Spinal cord (tissue), 10 donors: ENCODE data around the gene WAC. TPM values are rescaled to one million over a fixed set of nuclear protein-coding genes. Genes with fewer than 3 reads are reported as not detected.

Experiments used
- DNase-seq, 6 donors: peaks; one replicate each; pipeline versions ENCODE4 v3.0.0 to v3.0.0-alpha.2; 2013 to 2015; ENCODE audit warnings: low spot score in 6 of 6, low read depth in 4 of 6
- H3K27ac ChIP-seq: one replicate; pipeline ENCODE4 v1.5.1; 2013; ENCODE audit warnings: low read depth, low read length, control low read depth
- H3K27me3 ChIP-seq: one replicate; pipeline ENCODE4 v1.6.1; 2013; ENCODE audit warnings: low read length; ENCODE audit not compliant: control insufficient read depth, insufficient read depth
- H3K36me3 ChIP-seq: one replicate; pipeline ENCODE4 v1.6.1; 2013; ENCODE audit warnings: low read length; ENCODE audit not compliant: control insufficient read depth, insufficient read depth
- H3K4me1 ChIP-seq: one replicate; pipeline ENCODE4 v1.6.1; 2013; ENCODE audit warnings: low read length; ENCODE audit not compliant: control insufficient read depth, insufficient read depth
- H3K4me3 ChIP-seq: one replicate; pipeline ENCODE4 v1.5.1; 2013; ENCODE audit warnings: low read depth, low read length, control low read depth
- H3K9me3 ChIP-seq: one replicate; pipeline ENCODE4 v1.6.1; 2013; ENCODE audit warnings: low read length; ENCODE audit not compliant: control insufficient read depth, insufficient read depth
- WGBS: methylation state at CpG from one replicate; pipeline ENCODE4 v1.1.5; 2013; ENCODE audit warnings: missing lambda C conversion rate; ENCODE audit not compliant: insufficient coverage; 5-methylcytosine and 5-hydroxymethylcytosine counted together
- polyA plus RNA-seq, 2 donors: library from polyadenylated mRNA; unstranded; fragments of 120-200 nt; gene quantifications; one replicate each; pipeline ENCODE4 v1.2.1, GENCODE V29; 2013; ENCODE audit not compliant: insufficient read length in 2 of 2
- small RNA-seq: library from RNA; depleted of rRNA; stranded (forward); fragments of <200 nt; gene quantifications from one replicate; pipeline ENCODE3, GENCODE V24; 2014; ENCODE audit warnings: low replicate concordance
- total RNA-seq, 2 donors: library from RNA; depleted of rRNA in 1 of 2; stranded (reverse); fragments of 120-200 nt in 1 of 2; fragments of >200 nt in 1 of 2; gene quantifications; one replicate each; pipeline versions ENCODE4 v1.2.3 to v1.2.4, GENCODE V29; 2013 to 2014
- donor health status: healthy.

WAC gene
- total and polyA plus RNA-seq, 4 donors = 91.6 to 127 (median 107) TPM

- WGBS = 2% methylated on average over 55 of the region's 59 CpGs
- H3K27me3 ChIP-seq = peaks cover 56% of the 10 kb centered on the region
- H3K9me3 ChIP-seq = no peaks in the 10 kb centered on the region
- peak overlapping the region; percentile 54 for H3K4me3 ChIP-seq
- DNase-seq = peak in 2 of 6 donors; percentile 57 to 79
- no peaks in the 10 kb centered on the region for H3K36me3 ChIP-seq
- no peak overlapping the region for H3K27ac ChIP-seq
- peaks cover 10% of the 10 kb centered on the region for H3K4me1 ChIP-seq
Measured at GRCh38 chr10:28668363-28669226, 135.7 kb downstream of the WAC start.

GRCh38 chr10:28669227-28670173, 136.6 kb downstream of the WAC start:
- no peak for DNase-seq
- no peak overlapping the region for H3K27ac ChIP-seq
- H3K9me3 ChIP-seq = no peaks in the 10 kb centered on the region
- WGBS = 74% methylated on average over 9 of the region's 21 CpGs
- H3K36me3 ChIP-seq = no peaks in the 10 kb centered on the region
- peak overlapping the region; percentile 54 for H3K4me3 ChIP-seq
- H3K4me1 ChIP-seq = peaks cover 6% of the 10 kb centered on the region
- H3K27me3 ChIP-seq = peaks cover 56% of the 10 kb centered on the region

Small RNAs within 50 kb of the gene (small RNA-seq; reads per million reads assigned to genes)
- gene RNU4ATAC6P (not detected), gene RNU6-1067P (not detected)

Other genes with a start within 250 kb of the WAC start
- gene MPP7, start 230.1 kb upstream of the WAC start, total RNA-seq = 1 to 10 TPM; 3.9 to 8.9 TPM
- gene MPP7, start 230.1 kb upstream of the WAC start, polyA plus RNA-seq = 1 to 10 TPM; 3.5 to 4.2 TPM
- 10 to 100 TPM; 15.0 to 44.9 TPM for gene BAMBI, start 144.4 kb downstream of the WAC start, total RNA-seq
- gene BAMBI, start 144.4 kb downstream of the WAC start, polyA plus RNA-seq = 10 to 100 TPM; 42.3 to 47.4 TPM